HL-60/S4 treated with phorbol 12-myristate 13-acetate at 8.2 ng/mL for 4 days and 3 days (cell line): ENCODE data around the gene TLE6.

ENCODE experiments used
- in situ Hi-C: fragments of 300-500 bp; cut with MboI; formaldehyde crosslinking; loops from 2 replicates; pipeline ENCODE4 v1.15.0; 2022; ENCODE audit warnings: low sequenced_read_pairs

Gene TLE6

GRCh38 chr19:2977001-2977745, at the start of gene TLE6:
TSS of gene TLE6 (plus strand) at chr19:2977564. CDS start at chr19:2978234, 670 bp downstream.
- in situ Hi-C loops = no loop called here

GRCh38 chr19:2933490-2933910, 43.9 kb upstream of the TLE6 start:
- in situ Hi-C loops = loop anchor here (25.0 kb wide), 1 partner anchor 96 kb away; the partner anchor contains the start of gene ZNF555

- in situ Hi-C loops = loop anchor here (25.0 kb wide), 1 partner anchor 99 kb away; the partner anchor contains the start of gene ZNF555
Measured at GRCh38 chr19:2935863-2936262, 41.5 kb upstream of the TLE6 start.

GRCh38 chr19:2942928-2943640, 34.3 kb upstream of the TLE6 start:
- in situ Hi-C loops = loop anchor here (25.0 kb wide), 1 partner anchor 106 kb away; the partner anchor contains the start of gene ZNF555

- in situ Hi-C loops = loop anchor here (25.0 kb wide), 1 partner anchor 107 kb away; the partner anchor contains the start of gene ZNF555
Measured at GRCh38 chr19:2944403-2944774, 33.0 kb upstream of the TLE6 start.

GRCh38 chr19:2944775-2945574, 32.4 kb upstream of the TLE6 start, which contains the start of gene ZNF77:
TSS of gene ZNF77 (minus strand) at chr19:2944971. CDS start at chr19:2944840, 131 bp downstream.
- in situ Hi-C loops = loop anchor here (25.0 kb wide), 1 partner anchor 108 kb away; the partner anchor contains the start of gene ZNF555

- in situ Hi-C loops = loop anchor here (25.0 kb wide), 1 partner anchor 108 kb away; the partner anchor contains the start of gene ZNF555
Measured at GRCh38 chr19:2945575-2946184, 31.7 kb upstream of the TLE6 start.

GRCh38 chr19:2949939-2950285, 27.5 kb upstream of the TLE6 start:
- in situ Hi-C loops = loop anchor here (25.0 kb wide), 1 partner anchor 113 kb away; the partner anchor contains the start of gene ZNF555

- in situ Hi-C loops = no loop called here
Measured at GRCh38 chr19:2950286-2951124, 26.9 kb upstream of the TLE6 start.

GRCh38 chr19:2952953-2953481, 24.3 kb upstream of the TLE6 start:
- in situ Hi-C loops = no loop called here

- in situ Hi-C loops = no loop called here
Measured at GRCh38 chr19:2957160-2957559, 20.2 kb upstream of the TLE6 start.

GRCh38 chr19:2960120-2960519, 17.2 kb upstream of the TLE6 start:
- in situ Hi-C loops = loop anchor here (10.0 kb wide), 1 partner anchor 145 kb away; no protein-coding TSS in a partner anchor

- in situ Hi-C loops = loop anchor here (10.0 kb wide), 1 partner anchor 143 kb away; no protein-coding TSS in a partner anchor
Measured at GRCh38 chr19:2962018-2962670, 15.2 kb upstream of the TLE6 start.

- in situ Hi-C loops = loop anchor here (10.0 kb wide), 1 partner anchor 142 kb away; no protein-coding TSS in a partner anchor
Measured at GRCh38 chr19:2963122-2963521, 14.2 kb upstream of the TLE6 start.

GRCh38 chr19:2963631-2964030, 13.7 kb upstream of the TLE6 start:
- in situ Hi-C loops = loop anchor here (10.0 kb wide), 1 partner anchor 141 kb away; no protein-coding TSS in a partner anchor

- in situ Hi-C loops = loop anchor here (10.0 kb wide), 1 partner anchor 140 kb away; no protein-coding TSS in a partner anchor
Measured at GRCh38 chr19:2964874-2965273, 12.5 kb upstream of the TLE6 start.

- in situ Hi-C loops = loop anchor here (10.0 kb wide), 1 partner anchor 137 kb away; no protein-coding TSS in a partner anchor
Measured at GRCh38 chr19:2967972-2968371, 9.4 kb upstream of the TLE6 start.

- in situ Hi-C loops = loop anchor here (10.0 kb wide), 1 partner anchor 136 kb away; no protein-coding TSS in a partner anchor
Measured at GRCh38 chr19:2969104-2969504, 8.3 kb upstream of the TLE6 start.
